Renal pelvis (tissue), 4 donors: ENCODE results near the gene SPEF1. TPM values are rescaled to one million over a fixed set of nuclear protein-coding genes. Genes with fewer than 3 reads are reported as not detected.

Experiments
- DNase-seq: peaks from one replicate; pipeline ENCODE4 v3.0.0-alpha.2; 2013
- polyA plus RNA-seq, 3 donors: library from polyadenylated mRNA; unstranded; fragments of 120-200 nt; gene quantifications; one replicate each; pipeline ENCODE4 v1.2.1, GENCODE V29; 2013; ENCODE audit not compliant: insufficient read length in 3 of 3

SPEF1 gene
- polyA plus RNA-seq, 3 donors: 2.2 to 3.2 (median 2.3) TPM

- peak; percentile 98 for DNase-seq
Observed at GRCh38 chr20:3767427-3768341, 13.6 kb downstream of the SPEF1 start, which contains the start of gene ADISSP. ADISSP (minus strand) TSS chr20:3767753; CDS start chr20:3760100, 7,653 bp downstream.

- DNase-seq: no peak
Observed at GRCh38 chr20:3767110-3767426, 14.2 kb downstream of the SPEF1 start.

- no peak for DNase-seq
Observed at GRCh38 chr20:3766422-3767109, 14.7 kb downstream of the SPEF1 start.

- no peak for DNase-seq
Observed at GRCh38 chr20:3765171-3765882, 15.9 kb downstream of the SPEF1 start.

GRCh38 chr20:3764659-3765058 is 16.6 kb downstream of the SPEF1 start:
- no peak for DNase-seq

- DNase-seq: no peak
Observed at GRCh38 chr20:3763671-3764601, 17.3 kb downstream of the SPEF1 start.

GRCh38 chr20:3760655-3761348 is 20.4 kb downstream of the SPEF1 start:
- DNase-seq: peak; percentile 54

- DNase-seq: no peak
Observed at GRCh38 chr20:3759884-3760283, 21.4 kb downstream of the SPEF1 start.

- no peak for DNase-seq
Observed at GRCh38 chr20:3759316-3759823, 21.9 kb downstream of the SPEF1 start.

GRCh38 chr20:3758566-3758965 is 22.7 kb downstream of the SPEF1 start:
- DNase-seq: no peak

- DNase-seq: no peak
Observed at GRCh38 chr20:3757268-3757667, 24.0 kb downstream of the SPEF1 start.

- no peak for DNase-seq
Observed at GRCh38 chr20:3755814-3756480, 25.3 kb downstream of the SPEF1 start.

GRCh38 chr20:3755269-3755668 is 26.0 kb downstream of the SPEF1 start:
- DNase-seq: no peak

GRCh38 chr20:3754276-3754630 is 27.0 kb downstream of the SPEF1 start:
- no peak for DNase-seq

- DNase-seq: no peak
Observed at GRCh38 chr20:3753501-3754275, 27.6 kb downstream of the SPEF1 start.

- peak; percentile 69 for DNase-seq
Observed at GRCh38 chr20:3753098-3753497, 28.1 kb downstream of the SPEF1 start.

- DNase-seq: no peak
Observed at GRCh38 chr20:3752386-3752759, 28.9 kb downstream of the SPEF1 start.

- DNase-seq: no peak
Observed at GRCh38 chr20:3751675-3752385, 29.4 kb downstream of the SPEF1 start.

GRCh38 chr20:3751305-3751674 is 30.0 kb downstream of the SPEF1 start:
- DNase-seq: no peak
